Renal cortical epithelial cell (primary cell): ENCODE measurements around the gene GHRH. TPM values are rescaled to one million over a fixed set of nuclear protein-coding genes. Genes with fewer than 3 reads are reported as not detected.

ENCODE experiments used
- DNase-seq: peaks from one replicate; pipeline ENCODE4 v3.0.0-alpha.2; 2011; ENCODE audit warnings: low read depth
- total RNA-seq: library from RNA; depleted of rRNA; stranded (reverse); fragments of >200 nt; gene quantifications from 2 replicates; pipeline ENCODE4 v1.2.3, GENCODE V29; 2014

Gene GHRH
- total RNA-seq, 1 donor from 2014 or later = not detected

DNA sequence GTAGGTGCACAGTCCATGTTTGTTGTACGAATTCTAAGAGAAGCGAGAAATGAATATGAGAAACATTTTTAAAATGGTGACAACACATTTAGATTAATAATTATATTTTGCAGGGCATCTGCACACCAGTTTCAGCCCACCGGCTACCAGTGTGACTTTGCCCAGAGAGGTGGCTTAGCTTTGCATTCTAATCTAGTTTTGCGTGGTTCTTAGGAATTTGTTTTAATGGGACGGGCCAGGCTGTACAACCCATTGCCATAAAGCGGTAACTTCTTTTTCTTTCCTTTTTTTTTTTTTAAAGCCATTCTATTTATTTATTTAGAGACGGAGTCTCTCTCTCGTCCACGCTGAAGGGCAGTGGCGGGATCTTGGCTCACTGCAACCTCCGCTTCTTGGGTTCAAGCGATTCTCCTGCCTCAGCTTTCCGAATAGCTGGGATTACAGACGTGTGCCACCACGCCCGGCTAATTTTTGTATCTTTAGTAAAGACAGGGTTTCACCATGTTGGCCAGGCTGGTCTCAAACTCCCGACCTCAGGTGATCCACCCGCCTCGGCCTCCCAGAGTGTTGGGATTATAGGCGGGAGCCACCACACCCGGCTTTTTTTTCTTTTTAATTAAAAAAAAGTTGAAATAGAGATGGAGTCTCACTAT is 28.7 kb upstream of the GHRH start:
- DNase-seq = no peak

DNA sequence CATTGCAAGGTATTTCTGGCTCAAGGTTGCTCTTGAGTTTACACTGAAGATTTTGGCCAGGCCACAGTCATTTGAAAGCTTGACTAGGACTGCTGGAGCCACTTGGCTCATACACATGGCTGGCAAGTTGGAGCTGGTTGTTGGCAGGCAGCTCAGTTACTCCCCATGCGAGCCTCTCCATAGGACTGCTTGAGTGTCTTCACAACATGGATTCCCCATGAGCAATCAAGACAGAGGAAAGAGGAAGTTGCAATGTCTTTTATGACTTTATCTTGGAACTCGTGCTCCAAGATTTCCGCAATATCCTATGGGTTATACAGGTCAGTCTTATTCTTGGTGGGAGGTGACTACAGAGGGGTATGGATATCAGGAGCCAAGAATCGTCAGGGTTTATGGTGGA is 26.5 kb upstream of the GHRH start:
- no peak for DNase-seq

DNA sequence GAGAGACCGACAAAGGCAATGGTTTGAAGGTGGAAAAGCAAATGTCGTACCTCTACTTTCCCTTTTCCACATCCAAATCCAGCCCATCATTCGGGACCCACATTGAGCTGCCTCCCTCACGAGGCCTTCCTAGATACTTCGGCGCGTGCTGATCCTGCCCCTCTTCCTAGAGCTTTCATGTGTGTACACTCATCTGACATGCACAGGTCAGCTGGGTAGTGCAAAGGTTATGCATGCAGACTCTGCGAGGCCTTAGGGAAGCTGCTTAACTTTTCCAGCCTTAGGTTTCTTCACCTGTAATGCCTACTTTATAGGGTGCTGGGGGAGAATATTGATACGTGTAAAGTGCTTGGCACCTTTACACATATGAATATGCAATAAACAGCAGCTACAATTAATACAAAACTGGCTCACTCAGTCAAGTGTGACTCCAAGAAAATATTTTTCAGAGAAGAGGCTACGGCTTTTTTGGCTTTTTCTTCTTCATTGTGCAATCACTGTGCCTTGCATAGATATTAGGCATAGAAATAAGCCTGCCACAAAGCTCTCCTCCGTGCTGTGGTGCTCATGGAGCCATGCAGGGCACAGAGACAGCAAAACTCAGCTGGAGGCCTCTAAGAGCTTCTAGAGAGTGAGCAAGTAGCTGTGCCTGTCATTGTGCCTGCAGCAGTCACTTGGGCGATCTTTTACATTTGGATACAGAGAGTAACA is 24.2 kb upstream of the GHRH start:
- DNase-seq = no peak

DNA sequence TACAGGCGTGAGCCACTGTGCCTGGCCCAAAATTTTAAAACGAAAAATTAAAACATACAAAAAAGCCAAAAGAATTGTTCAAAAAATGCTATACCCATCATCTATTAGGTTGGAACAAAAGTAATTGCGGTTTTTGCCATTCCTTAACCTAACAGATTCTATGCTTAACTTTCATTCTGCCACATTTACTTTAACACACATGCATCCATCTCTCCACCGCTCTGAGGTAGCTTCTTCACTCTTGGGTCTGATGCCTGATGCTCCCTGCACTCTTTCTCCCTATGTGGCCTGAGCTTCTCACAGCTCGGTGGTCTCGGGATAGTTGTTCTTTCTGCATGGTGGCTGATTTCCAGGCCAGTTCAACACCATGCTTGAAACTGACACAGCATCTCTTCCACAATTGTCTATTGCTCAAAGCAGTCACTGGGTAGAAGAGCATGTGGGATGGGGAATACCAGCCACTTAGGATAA is 23.1 kb upstream of the GHRH start:
- no peak for DNase-seq

DNA sequence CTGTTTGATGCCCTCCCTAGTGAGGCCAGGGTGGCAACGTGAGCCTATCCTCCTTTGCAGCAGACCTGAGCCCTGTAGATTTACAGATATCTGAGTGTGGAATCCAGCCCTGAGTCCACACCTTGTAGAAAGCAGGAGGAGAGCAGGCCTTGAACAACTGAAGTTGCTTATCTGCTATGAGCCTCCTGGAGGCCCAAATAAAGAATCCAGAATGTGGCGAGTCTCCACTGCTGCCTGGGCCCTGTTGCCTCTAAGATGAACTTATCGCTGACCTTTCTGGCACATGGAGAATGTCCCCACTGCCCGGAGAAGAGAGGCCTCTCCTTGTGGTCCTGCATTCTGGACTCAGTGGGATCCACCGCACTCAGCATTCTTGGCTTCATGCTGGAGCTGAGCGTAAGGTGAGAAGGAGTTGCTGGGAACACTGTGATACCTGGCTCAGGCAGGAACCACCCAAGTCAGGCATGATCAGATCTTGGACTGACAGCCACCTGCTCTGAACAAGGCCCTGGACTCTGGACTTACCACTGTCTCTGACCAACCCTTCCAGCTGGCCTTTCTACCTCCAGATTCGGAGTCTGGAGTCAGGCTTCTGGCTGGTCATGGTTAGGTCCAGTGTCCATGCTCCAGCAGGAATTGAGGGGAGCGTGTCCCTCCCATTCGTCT is 22.0 kb upstream of the GHRH start:
- DNase-seq = no peak

DNA sequence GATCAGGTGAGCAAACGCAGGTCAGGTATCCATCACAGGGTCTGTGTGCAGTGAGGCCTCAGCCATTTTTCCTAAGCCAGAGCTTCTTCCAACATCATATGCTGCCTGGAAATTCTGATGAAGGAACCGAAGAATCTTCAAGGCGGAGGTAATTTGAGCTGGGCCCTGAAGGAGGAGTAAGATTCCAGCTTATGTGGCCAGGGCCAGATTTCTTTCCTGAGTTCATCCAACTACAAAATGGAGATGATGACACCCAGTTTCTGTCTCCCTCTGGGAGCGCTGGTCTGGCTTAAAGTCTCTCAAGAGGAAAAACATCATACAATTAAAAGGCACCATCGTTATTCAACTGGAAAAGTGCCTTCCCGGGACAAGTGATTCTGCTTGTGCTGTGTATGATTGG is 20.9 kb upstream of the GHRH start:
- DNase-seq = peak; percentile 29

DNA sequence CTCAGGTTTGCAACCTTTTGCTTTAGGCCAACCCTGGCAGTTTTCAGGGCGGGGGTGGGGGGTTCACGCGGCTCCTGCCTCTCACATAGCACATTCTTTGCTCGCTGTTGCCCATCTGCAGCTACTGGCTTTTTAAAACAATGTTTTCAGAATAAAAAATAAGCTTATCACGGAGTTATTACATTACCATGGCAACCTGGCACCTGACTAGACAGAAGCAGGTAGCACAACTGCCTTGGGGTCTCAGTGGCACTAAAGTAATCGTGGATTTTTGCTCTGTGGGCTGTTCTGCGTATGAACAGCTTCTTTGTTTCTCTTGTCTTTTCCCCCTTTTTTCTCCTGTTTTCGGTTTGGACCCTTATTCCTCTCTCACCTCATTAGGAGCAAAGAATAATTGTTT is 18.8 kb upstream of the GHRH start:
- no peak for DNase-seq

DNA sequence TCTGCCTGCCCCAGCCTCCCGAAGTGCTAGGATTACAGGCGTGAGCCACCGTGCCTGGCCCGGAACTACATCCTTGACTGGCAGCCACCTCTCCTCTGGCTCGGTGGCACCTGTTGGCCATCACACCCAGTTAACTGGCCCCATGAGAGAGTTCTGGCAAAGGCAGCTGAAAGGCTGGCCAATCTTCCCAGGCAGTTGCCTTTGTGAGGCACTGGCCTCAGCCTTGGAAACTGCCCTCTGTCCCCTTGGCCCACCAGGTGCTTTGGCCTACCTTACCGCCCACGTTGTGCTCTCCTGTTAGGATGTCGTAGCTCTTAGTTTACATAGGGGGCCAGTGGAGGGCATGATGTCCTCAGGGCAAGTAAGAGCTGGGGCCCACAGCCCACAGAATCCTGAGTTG is 18.2 kb upstream of the GHRH start:
- DNase-seq = no peak

DNA sequence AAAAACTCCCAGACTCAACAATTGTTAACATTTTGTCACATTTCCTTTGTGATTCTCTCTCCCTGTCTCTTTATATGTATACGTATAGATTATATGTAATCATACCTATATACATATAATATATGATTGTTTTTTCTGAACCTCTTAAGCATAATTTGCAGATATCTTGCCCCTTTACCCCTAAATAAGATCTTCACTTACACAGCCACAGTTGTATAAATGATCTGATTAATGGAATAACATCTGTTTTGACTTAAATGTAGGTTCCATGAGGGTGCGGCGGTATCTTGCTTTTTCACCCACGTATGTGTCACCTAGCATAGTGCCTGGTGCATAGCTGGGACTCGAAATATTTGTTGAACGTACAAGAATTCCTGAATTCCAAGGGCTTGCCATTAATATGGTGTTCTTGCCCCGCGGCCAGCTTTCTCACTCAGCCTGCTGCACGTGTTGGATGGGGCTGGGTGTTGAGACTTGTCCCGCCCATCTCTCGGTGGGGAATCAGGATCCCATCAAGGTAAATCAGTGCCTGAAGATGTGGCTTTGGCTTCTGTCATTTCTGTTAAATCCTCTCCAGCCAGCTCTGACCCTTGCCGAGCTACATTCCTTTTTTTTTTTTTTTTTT is 17.5 kb upstream of the GHRH start:
- no peak for DNase-seq

DNA sequence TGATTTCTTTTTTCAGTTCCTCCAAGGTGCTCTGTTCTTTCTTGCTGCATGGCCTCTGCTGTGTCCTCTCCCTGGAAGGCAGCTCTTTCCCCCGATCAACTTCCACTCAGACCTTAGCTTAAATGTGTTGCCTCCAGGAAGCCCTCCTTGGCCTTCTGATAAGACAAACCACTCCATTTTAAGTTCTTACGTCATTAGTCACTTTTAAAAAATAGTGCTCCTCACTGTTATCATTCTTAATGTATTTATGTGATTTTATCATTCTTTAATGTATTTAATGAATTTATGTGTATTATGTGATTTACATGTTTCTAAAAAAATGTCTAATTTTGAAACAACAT is 15.6 kb upstream of the GHRH start:
- DNase-seq = no peak

DNA sequence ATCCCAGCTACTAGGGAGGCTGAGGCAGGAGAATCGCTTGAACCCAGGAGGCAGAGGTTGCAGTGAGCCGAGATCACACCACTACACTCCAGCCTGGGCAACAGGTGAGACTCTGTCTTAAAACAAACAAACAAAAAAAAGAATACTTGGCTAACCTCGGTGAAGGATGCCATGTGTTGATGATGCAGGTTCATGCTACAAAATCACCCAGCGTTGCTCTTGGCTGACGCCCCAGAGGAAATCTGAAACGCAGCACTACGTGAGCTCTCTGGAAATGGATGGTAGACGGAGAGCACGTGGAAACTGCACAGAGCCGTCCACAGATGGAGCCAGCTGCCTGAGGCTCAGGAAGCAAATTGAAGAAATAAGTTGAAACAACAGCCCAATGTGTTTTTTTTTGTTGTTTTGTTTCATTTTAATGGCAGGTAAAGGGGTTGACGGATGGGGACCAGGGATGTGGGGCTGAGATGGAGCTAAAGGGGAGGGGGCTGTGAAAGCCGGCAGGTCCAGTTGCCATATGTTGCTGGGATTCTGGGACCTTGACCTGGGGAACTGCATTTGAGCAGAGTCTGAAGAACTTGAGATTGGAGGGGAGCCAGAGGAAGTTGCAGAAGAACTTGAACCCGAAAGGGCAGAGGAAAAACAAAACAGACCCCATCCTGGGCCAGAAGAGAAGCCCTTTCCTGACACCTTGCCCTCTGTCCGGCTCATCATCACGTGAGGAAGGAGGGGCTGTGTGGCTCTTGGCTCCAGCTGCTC is 15.1 kb upstream of the GHRH start:
- peak; percentile 52 for DNase-seq

DNA sequence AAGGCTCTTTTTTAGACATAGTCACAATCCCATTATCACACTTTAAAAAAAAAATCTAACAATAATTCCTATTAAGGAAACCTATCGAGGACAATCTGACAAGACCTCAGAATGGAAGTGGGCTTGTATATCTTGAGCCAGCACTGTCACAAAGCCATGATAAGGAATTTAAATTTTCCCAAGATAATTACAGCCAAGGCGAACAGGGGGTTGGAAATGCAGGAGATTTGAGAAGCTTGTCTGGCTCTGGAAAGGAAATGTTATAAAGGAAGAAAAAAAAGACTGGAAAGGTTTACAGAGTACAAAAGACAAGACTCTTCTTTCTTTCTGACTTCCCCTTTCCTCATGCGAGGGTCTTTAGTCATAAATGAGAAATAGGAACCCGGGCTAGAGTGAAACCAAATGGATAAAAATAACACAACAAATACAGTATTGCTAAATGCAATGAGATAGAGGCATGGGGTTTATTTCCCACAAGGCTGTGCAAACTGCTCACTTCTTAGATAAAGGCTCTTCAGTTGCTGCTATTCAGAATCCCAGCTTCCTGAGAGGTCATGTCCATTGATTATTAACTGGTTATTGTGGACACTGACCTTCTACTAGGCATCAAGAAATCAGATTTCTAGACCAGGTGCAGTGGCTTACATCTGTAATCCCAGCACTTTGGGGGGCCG is 13.4 kb upstream of the GHRH start:
- no peak for DNase-seq

DNA sequence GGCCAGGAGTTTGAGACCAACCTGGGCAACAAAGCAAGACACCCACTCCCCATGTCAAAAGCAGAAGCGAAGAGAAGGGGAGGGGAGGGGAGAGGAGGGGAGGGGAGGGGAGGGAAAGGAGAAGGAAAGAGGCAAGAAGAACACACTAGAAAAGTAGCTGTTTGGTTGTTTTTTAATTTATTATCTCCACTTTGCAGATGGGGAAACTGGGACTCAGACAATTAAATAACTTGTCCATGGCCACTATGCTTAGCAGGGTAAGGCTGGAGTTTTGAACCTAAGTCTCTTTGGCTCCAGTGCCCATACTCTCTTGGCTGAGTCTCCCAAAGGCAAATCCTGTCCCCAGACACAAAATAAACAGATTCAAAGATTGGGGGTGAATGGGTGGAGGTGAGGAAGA is 12.4 kb upstream of the GHRH start:
- DNase-seq = no peak

DNA sequence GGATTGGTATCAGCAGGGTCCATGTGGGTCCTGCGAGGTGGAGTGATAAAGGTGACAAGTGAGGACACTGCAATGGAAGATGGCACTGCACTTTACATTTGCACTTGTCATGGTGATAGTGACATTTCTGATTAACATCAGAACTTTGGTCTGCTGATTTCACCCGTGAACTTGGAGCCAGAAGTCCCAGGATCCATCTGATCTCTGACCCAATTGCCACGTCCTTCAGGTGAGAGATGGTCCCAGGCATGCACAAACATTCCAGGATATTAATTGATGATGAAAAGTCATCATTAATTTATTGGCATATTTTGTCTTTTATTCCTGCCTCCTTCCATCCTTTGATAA is 9.8 kb upstream of the GHRH start:
- no peak for DNase-seq

DNA sequence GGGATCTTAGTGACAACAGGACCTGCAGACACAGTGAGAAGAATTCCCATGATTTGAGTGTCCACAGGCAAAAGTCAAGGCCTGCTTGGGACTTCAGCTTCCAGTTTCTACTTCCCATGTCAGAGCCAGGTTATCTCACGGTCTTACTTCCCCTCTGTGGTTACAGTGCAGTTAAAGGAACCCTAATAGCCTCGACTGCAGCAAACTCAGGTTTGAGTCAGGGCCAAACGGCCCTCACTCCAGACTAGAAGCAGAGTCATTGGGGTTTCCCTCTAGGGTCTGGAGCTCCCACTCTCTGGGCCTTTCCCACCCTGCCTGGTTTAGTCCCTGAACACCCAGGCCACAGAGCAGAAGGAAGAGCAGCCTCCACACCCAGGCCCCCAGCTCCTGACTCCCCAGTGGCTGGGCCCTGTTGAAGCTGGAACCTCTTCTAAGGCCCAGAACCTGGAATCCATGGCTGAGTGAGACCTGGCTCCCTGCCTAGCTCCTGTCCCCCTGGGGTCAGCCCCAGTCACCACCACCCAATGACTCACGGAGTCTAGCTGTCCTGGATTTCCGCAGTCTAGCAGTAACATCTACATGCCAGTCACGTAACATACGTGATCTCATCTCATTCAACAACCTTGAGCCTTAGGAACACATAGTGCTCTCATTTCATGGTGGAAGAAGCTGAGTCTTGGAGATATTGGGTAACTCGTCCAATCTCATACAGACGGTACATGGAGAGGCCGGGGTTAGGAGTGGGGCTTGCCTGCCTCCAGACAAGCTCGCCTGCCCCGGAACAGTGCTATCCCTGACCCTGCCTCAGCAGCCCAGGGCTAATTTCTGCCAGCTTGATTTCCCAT is 9.2 kb upstream of the GHRH start:
- DNase-seq = no peak

DNA sequence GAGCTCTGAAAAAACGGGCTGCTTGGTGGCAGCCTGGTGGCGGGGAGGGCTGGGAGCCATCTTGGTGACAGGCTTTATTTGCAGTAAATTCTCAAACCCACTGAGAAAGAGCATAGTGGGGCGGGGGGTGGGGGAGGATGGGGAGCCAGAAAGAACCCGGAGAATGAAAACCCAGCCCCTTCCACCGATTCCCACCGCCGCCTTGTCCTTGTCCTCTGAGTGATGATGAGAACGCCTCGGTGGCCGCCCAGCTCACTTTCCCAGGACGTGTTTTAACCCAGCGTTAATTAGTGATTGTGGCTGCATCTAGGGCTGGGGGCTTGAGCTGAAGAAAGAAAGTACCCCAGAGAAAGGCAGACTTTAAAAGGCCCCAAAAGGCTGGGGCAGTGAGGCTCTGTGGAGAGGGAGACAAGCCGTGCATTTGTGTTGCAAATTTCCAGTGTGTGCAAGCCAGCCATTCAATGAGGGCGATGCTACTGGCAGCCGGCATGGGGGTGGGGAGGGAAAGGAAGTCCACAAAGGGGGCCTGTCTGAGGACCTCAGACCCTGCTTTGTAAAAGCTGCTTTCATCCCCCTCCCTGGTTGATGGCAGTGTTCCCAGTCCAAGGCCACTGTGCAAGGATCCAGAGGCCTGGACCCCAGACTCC is 6.2 kb upstream of the GHRH start:
- no peak for DNase-seq

DNA sequence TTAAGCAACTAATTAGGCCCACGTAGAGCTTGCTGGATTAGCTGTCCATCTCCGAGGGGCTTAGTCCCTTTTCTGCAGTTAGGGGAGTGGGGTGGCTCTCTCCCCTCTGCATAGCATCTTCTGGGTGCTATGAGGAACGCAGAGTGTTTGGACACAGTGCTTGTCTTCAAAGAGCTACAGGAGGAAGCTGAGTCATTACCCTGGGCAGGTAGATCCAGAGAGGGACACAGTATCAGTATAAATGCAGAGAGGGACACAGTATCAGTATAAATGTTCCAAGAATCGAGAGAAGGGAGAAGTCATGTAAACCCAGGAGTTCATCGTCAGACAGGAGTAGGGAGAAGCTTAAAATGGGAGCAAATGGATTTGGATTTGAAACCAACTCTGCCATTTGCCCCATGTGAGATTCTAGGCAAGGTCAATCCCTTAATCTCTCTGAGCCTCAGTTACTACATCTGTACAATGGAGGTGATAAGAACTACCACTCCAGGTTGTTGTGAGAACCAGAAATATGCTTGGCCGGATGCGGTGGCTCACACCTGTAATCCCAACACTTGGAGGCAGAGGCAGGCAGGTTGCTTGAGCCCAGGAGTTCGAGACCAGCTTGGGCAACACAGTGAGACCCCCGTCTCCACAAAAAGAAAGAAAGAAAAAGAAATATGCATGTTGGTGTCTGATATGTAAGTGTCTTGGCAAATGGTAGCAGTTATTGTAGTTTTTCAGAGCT is 5.5 kb upstream of the GHRH start:
- no peak for DNase-seq

DNA sequence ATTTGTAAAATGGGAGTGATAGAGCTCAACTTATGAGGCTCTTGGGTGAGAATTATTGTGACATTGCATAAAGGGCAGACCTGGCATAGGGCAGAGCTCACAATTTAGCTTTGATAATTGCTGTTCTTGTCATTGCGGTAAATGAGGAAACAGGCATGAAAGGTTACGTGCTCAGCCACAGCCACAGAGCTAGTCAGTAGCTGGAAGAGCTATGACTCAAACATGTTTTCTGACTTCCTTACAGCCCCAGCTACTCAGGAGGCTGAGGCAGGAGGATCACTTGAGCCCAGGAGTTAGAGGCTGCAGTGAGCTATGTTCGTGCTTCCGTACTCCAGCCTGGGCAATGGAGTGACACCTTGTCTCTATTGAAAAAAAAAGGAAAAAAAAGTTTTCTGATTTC is 3.5 kb upstream of the GHRH start:
- DNase-seq = no peak

DNA sequence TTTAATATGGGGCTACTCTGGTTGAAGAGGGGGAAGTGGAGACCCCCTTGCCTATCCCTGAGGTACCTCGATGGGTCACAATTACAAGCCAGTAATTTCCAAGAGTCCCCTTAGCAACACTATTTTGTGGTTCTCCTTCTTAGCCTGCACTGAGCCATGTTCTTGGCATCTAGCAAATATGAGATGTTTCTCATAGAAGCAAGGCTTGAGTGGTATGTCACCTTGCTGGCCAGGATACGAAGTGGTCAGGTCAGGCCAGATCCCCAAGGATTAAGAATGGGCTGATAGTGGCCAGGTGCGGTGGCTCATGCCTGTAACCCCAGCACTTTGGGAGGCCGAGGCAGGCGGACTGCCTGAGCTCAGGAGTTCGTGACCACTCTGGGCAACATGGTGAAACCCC is 2.1 kb upstream of the GHRH start:
- no peak for DNase-seq

DNA sequence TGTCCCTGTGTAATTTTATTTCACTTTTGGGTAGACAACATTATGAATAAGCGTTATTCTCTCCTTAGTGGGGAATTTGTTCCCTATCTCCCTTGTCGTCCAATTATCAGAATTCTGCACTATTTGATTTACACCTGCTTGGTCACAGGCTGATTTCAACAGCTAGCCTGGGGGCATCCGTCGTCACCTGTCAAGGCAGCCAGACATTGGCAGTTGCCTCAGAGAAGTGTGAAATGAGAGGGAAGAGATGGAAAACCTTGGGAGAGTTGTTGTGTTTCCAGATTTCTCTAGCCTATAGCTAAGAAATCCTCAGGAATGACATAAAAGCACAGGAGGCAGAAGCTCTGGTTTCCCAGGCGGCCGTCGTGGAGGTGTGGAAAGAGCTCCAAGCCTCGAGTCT is 891 bp upstream of the GHRH start:
- no peak for DNase-seq
